DOHH2 (cell line): Measurements from ENCODE around the gene MLIP.

Experiments
- CTCF ChIP-seq: fragments of 200-600 bp; sonication (generic); IDR thresholded peaks from one replicate; pipeline ENCODE4 v1.5.1; 2014; ENCODE audit warnings: antibody characterized with exemption, mild to moderate bottlenecking, low read depth, low read length; ENCODE audit not compliant: poor library complexity, severe bottlenecking
- EZH2phosphoT487 ChIP-seq: fragments of 200-600 bp; sonication (generic); IDR thresholded peaks from 2 replicates; pipeline ENCODE4 v1.6.1; 2017; ENCODE audit warnings: borderline replicate concordance, mild to moderate bottlenecking, antibody characterized with exemption, low read length, moderate library complexity, mixed read lengths

- TF ChIP-seq CTCF (no peak), EZH2phosphoT487 (no peak)
Observed at GRCh38 chr6:54151861-54152260, 40.6 kb downstream of the MLIP start.
